AG08395 (cell line): ENCODE measurements around the gene ANKRD13A.
"Not testable (repeated sequence)": the region's sequence is repeated elsewhere in the genome, so short reads cannot be mapped to it uniquely, and the experiment has no call there.

Experiments
- DNase-seq: peaks from one replicate; pipeline ENCODE4 v3.0.0; 2012; ENCODE audit warnings: mixed read lengths, low spot score

Gene ANKRD13A

DNA sequence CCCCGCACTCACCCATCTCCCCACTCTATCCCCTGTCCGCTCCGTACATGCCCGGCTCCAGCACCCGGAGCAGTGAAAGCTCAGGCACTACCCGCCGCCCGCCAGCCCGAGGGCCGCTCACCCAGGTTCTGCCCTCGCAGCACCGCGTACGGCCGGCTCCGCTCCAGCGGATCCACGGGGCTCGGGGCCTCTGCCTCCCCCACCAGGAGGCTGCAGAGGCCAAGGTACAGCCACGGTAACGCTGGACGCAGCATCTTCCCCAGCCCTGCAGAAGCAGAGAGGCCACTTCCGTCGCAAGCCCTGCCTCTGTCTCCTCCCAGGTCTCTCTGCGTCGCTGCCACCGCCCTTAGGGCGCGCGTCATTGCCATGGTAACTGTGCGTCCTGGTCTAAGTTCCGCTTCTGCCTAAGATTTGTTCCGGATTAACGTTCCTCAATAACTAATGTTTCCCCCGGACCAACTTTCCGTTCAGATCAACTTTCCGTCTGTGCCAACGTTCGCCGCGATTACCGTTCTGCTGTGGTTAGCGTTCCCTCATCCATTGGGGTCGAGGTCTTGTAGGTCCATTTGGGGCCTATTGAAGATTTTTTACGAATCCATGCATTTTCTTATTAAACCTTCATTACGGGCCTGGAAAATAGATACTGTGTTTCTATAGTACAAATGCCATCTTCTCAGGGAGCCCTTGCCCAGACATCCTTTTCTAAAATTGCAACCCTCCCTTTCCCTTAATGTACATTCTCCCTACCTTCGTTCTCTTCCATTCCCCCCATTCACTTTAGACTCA lies 49.2 kb downstream of the ANKRD13A start, which contains the start of gene C12orf76:
Gene C12orf76, minus strand, starts transcription at position 281 of the 786 bp plus-strand sequence. Its CDS starts 27 bp downstream, at position 254.
- DNase-seq = peak; percentile 95

DNA sequence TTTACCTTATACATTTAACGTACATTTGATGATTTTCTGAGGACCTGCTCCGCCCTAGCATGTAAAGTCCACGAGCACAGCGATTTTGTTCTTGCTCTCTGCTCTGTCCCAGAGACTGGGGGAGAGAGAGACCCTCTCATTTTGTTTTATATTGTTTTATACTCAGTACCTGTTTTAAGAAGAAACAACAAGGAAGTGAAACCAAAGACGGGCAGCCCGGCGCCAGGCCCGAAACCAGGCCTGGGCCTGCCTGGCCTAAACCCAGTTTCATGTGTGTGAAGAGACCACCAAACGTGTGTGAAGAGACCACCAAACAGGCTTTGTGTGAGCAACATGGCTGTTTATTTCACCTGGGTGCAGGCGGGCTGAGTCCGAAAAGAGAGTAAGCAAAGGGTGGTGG lies 49.8 kb downstream of the ANKRD13A start:
- DNase-seq = not testable (repeated sequence)

DNA sequence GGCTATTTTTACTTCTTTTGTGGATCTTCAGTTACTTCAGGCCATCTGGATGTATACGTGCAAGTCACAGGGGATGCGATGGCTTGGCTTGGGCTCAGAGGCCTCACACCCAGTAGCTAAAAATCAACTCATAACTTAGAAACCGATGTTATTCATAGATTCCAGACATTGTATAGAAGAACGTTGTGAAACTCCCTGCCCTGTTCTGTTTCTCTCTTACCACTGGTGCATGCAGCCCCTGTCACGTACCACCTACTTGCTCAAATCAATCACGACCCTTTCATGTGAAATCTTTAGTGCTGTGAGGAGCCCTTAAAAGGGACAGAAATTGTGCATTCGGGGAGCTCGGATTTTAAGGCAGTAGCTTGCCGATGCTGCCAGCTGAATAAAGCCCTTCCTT lies 50.4 kb downstream of the ANKRD13A start:
- not testable (repeated sequence) for DNase-seq

DNA sequence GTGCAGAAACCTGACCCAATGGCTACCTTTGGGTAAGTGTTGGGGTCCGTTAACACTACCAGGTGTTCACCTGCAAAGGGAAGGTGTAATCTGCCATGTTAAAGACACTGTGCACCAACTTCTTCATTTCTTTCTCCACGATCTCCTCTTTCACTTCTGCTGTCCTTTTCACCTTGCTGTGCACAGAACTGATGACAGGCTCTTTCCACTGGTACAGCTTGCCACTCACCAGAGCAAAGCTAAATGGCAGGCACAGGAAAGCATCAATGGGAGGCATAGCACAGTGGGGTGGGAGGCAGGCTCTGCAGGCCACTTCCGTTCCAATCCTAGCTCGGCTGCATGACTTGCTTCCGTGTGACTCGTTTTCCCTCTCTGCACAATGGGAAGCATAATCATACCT lies 51.7 kb downstream of the ANKRD13A start:
- no peak for DNase-seq

DNA sequence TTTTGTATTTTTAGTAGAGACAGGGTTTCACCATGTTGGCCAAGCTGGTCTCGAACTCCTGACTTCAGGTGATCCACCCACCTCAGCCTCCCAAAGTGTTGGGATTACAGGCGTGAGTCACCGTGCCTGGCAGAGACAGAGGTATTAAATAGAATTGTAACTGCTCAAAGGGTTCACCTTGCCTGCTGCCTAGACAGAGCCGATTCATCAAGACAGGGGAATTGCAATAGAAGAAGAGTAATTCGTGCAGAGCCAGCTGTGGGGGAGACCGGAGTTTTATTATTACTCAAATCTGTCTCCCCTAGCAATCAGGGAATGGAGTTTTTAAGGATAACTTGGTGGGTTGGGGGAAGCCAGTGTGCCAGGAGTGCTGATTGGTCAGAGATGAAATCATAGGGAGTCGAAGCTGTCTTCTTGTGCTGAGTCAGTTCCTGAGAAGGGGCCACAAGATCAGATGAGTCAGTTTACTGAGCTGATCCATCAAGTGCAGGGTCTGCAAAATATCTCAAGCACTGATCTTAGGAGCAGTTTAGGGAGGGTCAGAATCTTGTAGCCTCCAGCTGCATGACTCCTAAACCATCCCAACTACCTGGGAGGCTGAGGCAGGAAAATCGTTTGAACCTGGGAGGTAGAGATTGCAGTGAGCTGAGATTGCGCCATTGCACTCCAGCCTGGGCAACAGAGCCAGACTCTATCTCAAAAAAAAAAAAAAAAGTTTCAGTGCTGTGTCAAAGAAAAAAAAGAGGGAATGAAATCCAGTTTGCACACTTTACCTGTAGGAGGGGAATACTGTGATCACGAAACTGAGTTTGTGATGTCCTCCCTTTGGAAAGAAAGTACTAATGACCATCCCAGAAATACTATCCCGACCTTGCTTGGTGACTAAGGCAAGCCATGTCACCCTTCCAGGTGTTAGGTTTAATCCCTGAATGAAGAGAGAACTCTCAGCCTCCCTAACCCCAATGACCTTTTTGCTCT lies 56.4 kb downstream of the ANKRD13A start:
- DNase-seq = not testable (repeated sequence)

DNA sequence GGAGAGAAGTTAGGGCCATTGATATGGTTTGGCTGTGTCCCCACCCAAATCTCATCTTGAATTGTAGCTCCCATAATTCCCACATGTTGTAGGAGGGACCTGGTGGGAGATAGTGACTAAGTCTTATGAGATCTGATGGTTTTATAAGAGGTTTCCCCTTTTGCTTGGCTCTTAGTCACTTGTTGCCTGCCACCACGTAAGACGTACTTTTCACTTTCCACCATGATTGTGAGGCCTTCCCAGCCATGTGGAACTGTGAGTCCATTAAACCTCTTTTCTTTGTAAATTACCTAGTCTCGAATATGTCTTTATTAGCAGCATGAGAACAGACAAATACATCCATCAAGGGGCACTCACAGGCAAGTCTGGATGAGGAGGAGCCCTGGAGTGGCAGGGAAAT lies 57.4 kb downstream of the ANKRD13A start:
- DNase-seq = not testable (repeated sequence)

DNA sequence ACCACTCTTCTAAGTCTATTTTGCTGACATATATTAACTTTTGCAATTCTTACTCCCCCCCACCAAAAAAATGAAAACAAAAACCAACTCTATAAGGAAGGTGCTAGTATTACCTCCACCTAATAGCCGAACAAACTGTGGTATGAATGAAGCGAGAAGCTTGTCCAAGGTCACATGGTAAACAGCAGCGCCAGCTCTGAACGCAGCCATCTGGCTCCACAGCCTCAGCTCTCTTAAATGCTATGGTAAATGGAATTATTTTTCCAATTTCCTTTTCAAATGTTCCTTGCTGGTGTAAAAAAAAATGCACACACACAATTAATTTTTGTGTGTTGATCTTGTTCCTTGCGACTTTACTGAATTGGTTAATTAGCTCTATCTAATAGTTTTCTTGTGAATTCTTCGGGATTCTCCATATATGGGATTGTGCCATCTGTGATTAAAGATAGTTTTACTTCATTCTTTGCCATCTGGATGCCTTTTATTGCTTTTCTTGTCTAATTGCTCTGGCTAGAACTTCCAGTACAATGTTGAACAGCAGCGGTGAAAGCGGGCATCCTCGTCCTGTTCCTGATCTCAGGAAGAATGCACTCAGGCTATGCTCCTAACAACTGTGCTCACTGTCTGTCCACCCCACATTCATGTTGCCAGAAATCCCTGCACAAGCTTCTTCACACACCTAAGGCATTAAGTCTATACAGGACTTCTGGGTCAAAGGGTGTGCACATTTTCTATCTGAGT lies 59.8 kb downstream of the ANKRD13A start:
- no peak for DNase-seq

DNA sequence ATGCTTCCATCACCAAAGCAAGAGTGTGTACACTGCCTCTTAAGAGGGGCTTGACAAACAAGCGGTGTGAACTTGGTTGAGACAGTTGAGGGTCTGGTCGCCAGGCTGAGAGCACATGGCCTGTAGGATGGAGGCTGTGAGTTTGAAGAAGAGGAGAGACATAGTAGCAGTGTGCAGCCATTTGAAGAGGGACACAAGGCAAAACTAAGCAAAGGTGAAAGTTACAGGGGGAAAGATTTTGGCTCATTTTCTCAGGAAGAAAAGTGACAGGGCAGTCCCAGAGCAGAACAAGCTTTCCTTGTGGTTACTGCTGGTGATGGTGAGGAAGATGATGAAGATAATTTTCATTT lies 60.4 kb downstream of the ANKRD13A start:
- no peak for DNase-seq

DNA sequence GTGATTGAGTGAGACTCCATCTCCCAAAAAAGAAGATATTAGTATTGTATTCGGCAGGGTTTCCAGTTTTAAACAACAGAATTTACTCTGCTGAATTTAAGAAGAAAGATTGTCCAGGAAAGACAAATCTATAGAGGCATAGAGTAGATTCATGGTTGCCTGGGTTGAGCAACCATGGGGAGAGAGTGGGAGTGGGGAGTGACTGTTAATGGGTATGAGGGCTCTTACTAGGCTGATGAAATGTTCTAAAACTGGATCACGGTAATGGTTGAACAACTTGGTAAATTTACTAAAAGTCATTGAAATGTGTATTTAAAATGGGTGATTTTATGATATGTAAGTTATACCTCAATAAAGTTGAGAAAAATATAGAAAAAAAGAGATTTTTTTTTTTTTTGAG lies 63.0 kb downstream of the ANKRD13A start:
- no peak for DNase-seq

DNA sequence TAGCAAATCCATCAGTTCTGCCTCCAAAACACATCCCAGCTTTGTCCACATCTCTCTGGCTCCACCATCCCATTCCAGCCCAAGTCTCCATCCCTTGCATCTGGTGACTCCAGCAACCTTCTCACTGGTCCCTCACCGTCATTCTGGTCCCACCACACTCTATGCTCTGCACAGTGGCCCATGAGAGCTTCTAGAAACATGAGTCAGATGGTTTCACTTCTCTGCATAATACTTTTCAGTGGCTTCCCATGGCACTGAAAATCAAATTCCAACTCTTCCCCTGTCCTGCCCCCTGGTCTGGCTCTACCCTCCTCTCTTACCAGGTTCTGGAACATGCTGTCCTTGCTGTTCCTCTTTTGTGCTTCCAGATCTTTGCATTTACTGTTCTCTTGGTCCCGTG lies 66.3 kb downstream of the ANKRD13A start:
- no peak for DNase-seq

DNA sequence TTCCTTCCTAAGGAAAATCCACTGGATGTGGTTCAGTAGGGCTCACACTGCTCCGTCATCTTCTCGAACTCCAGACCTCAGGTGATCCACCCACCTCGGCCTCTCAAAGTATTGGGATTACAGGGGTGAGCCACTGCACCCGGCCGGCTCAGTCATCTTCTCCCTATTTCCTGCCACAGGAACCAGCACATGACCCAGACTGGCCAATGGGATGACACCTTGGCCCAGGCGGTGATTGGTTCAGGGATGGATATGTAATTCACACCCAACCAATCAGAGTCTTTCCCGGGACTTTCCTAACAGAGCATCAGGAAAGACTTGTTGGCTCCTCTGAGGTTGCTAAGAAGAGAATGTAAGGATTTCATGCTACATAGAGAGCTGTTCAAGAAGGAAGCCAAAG lies 68.3 kb downstream of the ANKRD13A start:
- no peak for DNase-seq

DNA sequence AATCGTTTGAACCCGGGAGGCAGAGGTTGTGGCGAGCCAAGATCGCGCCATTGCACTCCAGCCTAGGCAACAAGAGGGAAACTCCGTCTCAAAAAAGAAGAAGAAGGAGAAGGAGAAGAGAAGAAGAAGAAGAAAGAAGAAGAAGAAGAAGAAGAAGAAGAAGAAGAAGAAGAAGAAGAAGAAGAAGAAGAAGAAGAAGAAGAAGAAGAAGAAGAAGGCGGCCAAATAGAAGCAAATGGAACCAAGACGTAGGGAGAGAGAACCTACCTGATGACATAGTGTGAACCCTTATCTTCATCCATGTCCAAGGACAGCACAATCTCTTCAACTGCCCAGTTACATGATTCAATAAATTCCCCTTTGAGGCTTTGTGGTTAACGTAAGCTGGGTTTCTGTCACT lies 68.9 kb downstream of the ANKRD13A start:
- DNase-seq = not testable (repeated sequence)

DNA sequence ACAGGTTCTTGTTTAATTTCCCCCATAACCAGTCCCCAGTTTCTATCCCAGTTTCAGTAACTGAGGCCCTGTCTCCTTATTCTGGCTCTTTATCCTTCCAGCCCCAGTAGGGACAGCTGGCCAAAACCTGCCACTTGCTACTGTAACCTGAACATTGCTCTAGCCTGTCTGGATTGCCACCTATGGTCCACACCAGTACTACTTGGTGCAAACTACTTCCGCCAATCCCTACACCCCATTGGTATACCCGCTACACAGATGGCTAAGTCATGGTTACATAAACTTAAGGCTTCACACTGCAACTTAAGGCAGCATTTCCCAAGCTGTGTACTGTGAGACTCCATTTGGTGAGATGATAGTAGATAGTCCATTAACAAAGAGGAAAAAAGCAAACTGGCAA lies 69.4 kb downstream of the ANKRD13A start:
- DNase-seq = no peak

DNA sequence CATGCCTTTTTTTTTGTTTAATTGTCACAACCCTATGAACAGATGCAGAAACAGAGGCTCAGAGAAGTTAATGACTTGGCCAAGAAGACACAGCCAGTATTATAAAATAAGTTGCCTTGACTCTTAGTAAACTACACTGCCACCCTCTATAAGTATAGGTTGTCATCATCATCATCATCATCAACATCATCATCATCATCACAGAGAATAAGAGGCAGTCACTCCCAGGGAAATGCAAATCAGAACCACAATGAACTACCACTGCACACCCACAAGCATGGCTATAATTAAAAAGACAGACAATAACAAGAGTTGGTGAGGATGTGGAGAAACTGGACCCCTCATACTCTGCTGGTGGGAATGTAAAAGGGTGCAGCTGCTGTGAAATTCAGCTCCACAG lies 72.3 kb downstream of the ANKRD13A start:
- DNase-seq = no peak

DNA sequence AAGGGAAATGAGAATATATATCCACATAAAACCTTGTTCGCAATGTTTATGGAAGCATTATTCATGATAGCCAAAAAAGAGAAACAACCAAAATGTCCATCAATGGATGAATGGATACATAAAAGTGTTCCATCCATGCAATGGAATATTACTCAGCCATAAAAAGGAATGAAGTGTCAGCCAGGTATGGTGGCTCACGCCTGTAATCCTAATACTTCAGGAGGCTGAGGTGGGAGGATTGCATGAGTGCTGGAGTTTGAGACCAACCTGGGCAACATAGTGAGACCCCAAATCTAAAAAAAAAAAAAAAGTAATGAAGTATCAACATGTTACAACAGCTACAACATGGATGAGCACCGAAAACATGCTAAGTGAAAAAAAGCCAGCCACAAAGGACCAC lies 72.7 kb downstream of the ANKRD13A start:
- DNase-seq = no peak

DNA sequence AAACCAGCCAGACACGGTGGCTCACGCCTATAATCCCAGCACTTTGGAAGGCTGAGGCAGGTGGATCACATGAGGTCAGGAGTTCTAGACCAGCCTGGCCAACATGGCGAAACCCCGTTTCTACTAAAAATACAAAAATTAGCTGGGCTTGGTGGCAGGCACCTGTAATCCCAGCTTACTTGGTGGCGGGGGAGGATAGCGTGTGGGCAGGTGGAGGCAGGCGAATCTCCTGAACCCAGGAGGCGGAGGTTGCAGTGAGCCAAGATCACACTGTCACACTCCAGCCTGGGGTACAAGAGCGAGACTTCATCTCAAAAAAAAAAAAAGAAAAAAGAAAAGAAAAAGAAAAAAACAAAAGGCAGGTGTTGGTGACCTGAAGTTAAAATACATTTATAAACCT lies 73.4 kb downstream of the ANKRD13A start:
- DNase-seq = not testable (repeated sequence)

DNA sequence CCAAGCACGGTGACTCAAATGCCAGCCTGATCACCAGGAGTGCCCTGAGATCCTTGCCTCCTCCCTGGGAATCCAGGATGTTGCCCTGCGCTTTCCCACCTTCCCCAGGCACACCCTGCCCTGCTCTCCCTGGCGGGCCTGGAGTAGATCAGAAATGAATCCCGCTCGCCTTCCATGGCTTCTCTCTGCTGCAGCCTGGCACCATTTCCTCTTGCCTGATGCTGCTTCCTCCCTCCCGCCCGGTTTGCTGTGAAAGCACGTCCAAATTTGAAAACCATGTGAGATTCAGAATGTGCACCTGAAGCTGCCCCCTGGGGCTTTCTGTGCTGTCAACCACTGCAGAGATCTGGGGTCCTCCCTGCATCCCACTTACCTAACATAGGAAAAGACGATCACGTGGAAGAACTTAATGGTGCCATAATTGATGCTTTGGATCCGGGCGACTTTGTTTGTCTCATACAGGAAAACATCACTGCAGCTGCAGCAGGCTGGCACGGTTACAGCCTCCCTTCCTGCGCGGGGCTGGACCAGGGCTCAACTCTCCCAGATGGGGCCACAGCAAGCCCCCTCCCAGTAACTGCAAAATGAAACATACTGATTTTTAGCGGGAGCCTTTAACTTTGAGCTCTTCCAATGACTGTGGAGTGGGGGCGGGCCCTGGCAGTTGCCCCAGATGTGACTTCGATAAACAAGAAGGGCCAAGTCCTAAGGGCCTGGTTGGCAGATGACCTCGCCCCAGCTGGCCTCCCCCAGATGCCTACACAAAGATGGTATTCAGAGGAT lies 74.0 kb downstream of the ANKRD13A start:
- peak; percentile 53 for DNase-seq

DNA sequence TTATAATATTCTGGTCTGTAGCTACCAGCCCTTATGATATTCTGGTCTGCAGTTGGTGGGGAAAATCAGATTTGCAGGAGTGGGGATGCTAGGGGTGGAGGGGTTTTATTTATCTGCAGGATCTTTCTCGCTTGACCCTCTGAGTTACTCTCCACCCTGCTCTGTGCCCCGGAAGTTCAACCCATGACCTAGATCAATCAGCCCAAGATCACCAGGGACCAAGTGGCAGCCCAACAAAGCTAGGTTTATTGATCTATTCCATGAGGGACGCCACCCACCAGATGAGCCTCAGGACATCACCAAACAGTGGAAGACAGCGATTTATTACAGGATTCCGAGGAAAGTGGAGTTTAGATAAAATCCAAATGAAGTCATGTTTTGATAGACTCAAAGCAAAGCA lies 74.9 kb downstream of the ANKRD13A start:
- no peak for DNase-seq

DNA sequence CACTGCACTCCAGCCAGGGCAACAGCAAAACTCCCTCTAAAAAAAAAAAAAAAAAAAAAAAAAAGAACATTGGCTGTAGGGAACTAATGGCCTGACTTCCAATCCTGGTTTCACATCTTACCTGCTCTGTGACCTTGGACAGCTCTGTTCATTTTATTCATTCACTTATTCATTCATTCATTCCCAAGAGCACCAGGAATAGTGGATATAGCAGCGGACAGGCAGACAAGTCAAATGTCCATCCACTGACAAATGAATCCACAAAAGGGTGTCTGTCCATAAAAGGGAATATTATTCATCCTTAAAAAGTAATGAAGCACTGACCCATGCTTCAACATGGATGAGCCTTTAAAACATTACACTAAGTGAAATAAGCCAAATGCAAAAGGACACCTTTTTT lies 76.7 kb downstream of the ANKRD13A start:
- no peak for DNase-seq

DNA sequence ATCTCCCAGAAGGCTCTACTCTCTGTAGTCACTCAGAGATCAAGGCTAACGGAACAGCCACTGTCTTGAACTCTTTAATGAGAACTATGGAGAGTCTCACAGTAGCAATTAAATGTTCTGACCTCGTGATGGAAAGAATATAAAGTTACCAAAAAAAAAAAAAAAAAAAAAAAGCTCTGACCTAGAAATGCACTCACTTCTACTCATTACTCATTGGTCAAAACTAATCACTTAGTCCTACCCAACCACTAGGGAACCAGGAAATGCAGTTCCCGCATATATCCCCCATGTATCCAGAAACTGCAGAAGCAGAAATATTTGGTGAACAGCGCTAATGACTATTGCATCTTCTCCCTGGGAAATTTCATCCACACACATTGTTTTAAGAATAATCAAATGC lies 78.6 kb downstream of the ANKRD13A start:
- no peak for DNase-seq
